OCI-LY7 (cell line): ENCODE measurements around the gene PKN3. TPM values are rescaled to one million over a fixed set of nuclear protein-coding genes. Genes with fewer than 3 reads are reported as not detected.

Experiments
- BruUV-seq: library from RNA; stranded (reverse); fragments of 400-500 nt; replicated peaks from 2 replicates; lab custom pipeline; 2021; lab: Mats Ljungman, UMichigan
- CTCF ChIA-PET: fragments of 300-600 bp; sonication (Branson Sonifier 250); formaldehyde crosslinking; loops from one replicate; lab custom pipeline; 2022; ENCODE audit warnings: antibody characterized with exemption; ENCODE audit not compliant: unreplicated experiment; lab: Charles Lee
- POLR2A ChIA-PET: fragments of 300-600 bp; sonication (Branson Sonifier 250); formaldehyde crosslinking; loops from one replicate; lab custom pipeline; 2022; ENCODE audit warnings: antibody characterized with exemption; lab: Charles Lee
- DNase-seq: peaks from one replicate; pipeline ENCODE4 v3.0.0-alpha.2; 2015; ENCODE audit warnings: low spot score
- H2AFZ ChIP-seq: fragments of 200-600 bp; sonication (generic), shearing (Covaris generic); 2 replicates; pipeline ENCODE4 v1.6.1; 2014; ENCODE audit warnings: mild to moderate bottlenecking, antibody characterized with exemption, low read length, moderate library complexity
- H3K27ac ChIP-seq: fragments of 200-600 bp; sonication (generic); 2 replicates; pipeline ENCODE4 v1.5.1; 2014; ENCODE audit warnings: mixed run types, low read depth, mild to moderate bottlenecking, moderate library complexity, low read length, inconsistent platforms; ENCODE audit not compliant: poor library complexity, severe bottlenecking
- H3K36me3 ChIP-seq: fragments of 200-600 bp; sonication (generic); 2 replicates; pipeline ENCODE4 v1.6.1; 2014; ENCODE audit warnings: mild to moderate bottlenecking, antibody characterized with exemption, low read length, moderate library complexity, mixed read lengths; ENCODE audit not compliant: insufficient read depth
- H3K4me1 ChIP-seq: fragments of 200-600 bp; sonication (generic); 2 replicates; pipeline ENCODE4 v1.5.1; 2014; ENCODE audit warnings: mild to moderate bottlenecking, low read length; ENCODE audit not compliant: insufficient read depth, poor library complexity, severe bottlenecking
- H3K4me2 ChIP-seq: fragments of 200-600 bp; sonication (generic); 2 replicates; pipeline ENCODE4 v1.6.1; 2014; ENCODE audit warnings: mild to moderate bottlenecking, low read length
- H3K4me3 ChIP-seq: fragments of 200-600 bp; sonication (generic); 2 replicates; pipeline ENCODE4 v1.5.1; 2014; ENCODE audit warnings: mild to moderate bottlenecking, low read depth, low read length; ENCODE audit not compliant: poor library complexity, severe bottlenecking
- H3K79me2 ChIP-seq: fragments of 200-600 bp; sonication (generic); 2 replicates; pipeline ENCODE4 v1.6.1; 2016; ENCODE audit warnings: low read depth, mild to moderate bottlenecking, low read length, moderate library complexity, mixed read lengths; ENCODE audit not compliant: insufficient read depth
- H3K9me2 ChIP-seq: fragments of 200-600 bp; sonication (generic); 2 replicates; pipeline ENCODE4 v1.6.1; 2016; ENCODE audit warnings: mild to moderate bottlenecking, low read length, mixed read lengths; ENCODE audit not compliant: insufficient read depth
- H3K9me3 ChIP-seq: fragments of 200-600 bp; sonication (generic); 2 replicates; pipeline ENCODE4 v1.6.1; 2014; ENCODE audit warnings: mild to moderate bottlenecking, mixed run types, low read length, mixed read lengths
- H4K20me1 ChIP-seq: fragments of 200-600 bp; sonication (generic); 2 replicates; pipeline ENCODE4 v1.6.1; 2014; ENCODE audit warnings: mild to moderate bottlenecking, antibody characterized with exemption, low read length, moderate library complexity, mixed read lengths; ENCODE audit not compliant: insufficient read depth
- EZH2phosphoT487 ChIP-seq: fragments of 200-600 bp; sonication (generic); IDR thresholded peaks from 2 replicates; pipeline ENCODE4 v1.6.1; 2018; ENCODE audit warnings: low read depth, borderline replicate concordance, mild to moderate bottlenecking, mixed run types, antibody characterized with exemption, low read length, moderate library complexity, mixed read lengths
- intact Hi-C: fragments of 100-400 bp; cut with micrococcal nuclease; formaldehyde crosslinking; loops from one replicate; pipeline ENCODE4 v1.10.0; 2022; ENCODE audit not compliant: unreplicated experiment
- total RNA-seq, 2 experiments: library from RNA; depleted of rRNA in 1 of 2; stranded (reverse); fragments of >200 nt in 1 of 2; shearing (Covaris generic) in 1 of 2; gene quantifications; 2 replicates each; pipeline ENCODE4 v1.2.3, GENCODE V29; 2014 to 2022
- TF ChIP-seq, protein P1 (sequence below): fragments of 200-600 bp; sonication (generic); conservative IDR thresholded peaks from 2 replicates; pipeline ENCODE4 v1.5.1; 2014; ENCODE audit warnings: mild to moderate bottlenecking, antibody characterized with exemption, low read length, moderate library complexity, mixed read lengths

The PKN3 gene
- total RNA-seq, 2 experiments from 2014 or later, result 1.5 to 3.3 TPM

DNA sequence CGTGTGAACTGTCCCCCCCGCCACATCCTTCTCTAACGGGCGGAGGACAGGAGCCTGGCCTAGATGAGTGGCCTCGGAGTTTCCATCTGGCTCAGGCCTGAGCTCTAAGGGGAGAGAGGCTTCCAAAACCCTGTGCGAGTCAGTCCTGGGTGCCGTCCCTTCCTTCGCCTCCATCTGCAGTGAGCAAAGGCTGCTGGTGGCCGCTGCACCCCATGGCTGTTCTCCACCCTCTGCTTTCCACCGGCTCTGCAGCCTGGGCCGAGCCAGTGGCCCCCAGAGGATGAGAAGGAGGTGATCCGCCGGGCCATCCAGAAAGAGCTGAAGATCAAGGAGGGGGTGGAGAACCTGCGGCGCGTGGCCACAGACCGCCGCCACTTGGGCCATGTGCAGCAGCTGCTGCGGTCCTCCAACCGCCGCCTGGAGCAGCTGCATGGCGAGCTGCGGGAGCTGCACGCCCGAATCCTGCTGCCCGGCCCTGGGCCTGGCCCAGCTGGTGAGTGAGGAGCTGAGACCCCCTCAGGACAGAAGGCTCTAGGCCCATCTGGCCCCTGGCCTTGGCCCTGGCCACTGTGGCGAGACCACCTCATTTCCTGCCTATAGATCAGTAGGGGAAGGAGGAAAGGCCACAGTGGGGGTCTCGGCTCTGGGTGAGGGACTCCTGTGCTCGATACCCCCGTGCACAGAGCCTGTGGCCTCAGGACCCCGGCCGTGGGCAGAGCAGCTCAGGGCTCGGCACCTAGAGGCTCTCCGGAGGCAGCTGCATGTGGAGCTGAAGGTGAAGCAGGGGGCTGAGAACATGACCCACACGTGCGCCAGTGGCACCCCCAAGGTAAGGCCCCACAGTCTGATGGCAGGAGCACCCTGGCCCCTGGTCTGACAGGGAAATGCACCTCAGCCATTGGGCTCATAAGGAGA lies 3.0 kb downstream of the PKN3 start:
- CTCF ChIA-PET, result no interaction called here
- intact Hi-C loops, result no loop called here
- Histone ChIP-seq H3K4me3 (no peak overlapping the region), H3K4me1 (peaks cover 17% of the 10 kb centered on the region), H3K36me3 (no peaks in the 10 kb centered on the region), H3K27ac (no peak overlapping the region), H4K20me1 (no peaks in the 10 kb centered on the region), H3K9me3 (no peaks in the 10 kb centered on the region), H2AFZ (no peak overlapping the region), H3K9me2 (no peaks in the 10 kb centered on the region), H3K79me2 (no peaks in the 10 kb centered on the region), H3K4me2 (no peak overlapping the region)
- POLR2A ChIA-PET, result interaction anchor here (0.6 to 1.0 kb wide), 4 partner anchors 10 to 219 kb away, joined by 3 to 8 read pairs (median 6); no protein-coding TSS in a partner anchor
- BruUV-seq, result no TSS peak
- TF ChIP-seq EZH2phosphoT487, result no peak
- TF ChIP-seq, protein P1, sequence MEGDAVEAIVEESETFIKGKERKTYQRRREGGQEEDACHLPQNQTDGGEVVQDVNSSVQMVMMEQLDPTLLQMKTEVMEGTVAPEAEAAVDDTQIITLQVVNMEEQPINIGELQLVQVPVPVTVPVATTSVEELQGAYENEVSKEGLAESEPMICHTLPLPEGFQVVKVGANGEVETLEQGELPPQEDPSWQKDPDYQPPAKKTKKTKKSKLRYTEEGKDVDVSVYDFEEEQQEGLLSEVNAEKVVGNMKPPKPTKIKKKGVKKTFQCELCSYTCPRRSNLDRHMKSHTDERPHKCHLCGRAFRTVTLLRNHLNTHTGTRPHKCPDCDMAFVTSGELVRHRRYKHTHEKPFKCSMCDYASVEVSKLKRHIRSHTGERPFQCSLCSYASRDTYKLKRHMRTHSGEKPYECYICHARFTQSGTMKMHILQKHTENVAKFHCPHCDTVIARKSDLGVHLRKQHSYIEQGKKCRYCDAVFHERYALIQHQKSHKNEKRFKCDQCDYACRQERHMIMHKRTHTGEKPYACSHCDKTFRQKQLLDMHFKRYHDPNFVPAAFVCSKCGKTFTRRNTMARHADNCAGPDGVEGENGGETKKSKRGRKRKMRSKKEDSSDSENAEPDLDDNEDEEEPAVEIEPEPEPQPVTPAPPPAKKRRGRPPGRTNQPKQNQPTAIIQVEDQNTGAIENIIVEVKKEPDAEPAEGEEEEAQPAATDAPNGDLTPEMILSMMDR, result no peak
- no peak for DNase-seq

DNA sequence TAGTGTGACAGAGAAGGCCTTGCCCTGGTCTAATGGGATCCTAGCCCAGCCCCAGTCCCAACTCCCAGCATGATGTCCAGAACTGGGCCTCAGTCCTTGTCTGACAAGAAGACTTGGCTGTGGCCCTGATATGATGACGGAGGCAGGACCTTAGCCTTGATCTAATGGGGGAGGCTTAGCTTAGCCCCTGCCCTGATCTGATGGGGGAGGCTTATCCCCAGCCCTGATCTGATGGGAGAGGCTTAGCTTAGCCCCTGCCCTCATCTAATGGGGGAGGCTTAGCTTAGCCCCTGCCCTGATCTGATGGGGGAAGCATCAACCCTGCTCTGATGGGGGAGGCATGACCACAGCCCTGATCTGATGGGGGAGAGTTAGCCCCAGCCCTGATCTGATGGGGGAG lies 3.7 kb downstream of the PKN3 start:
- ChIA-PET POLR2A (interaction anchor here (0.5 to 0.7 kb wide), 3 partner anchors 8 to 218 kb away, joined by 3 to 7 read pairs (median 3); no protein-coding TSS in a partner anchor), CTCF (no interaction called here)
- Histone ChIP-seq H3K27ac (no peak overlapping the region), H3K36me3 (no peaks in the 10 kb centered on the region), H4K20me1 (no peaks in the 10 kb centered on the region), H3K4me3 (no peak overlapping the region), H2AFZ (no peak overlapping the region), H3K4me1 (peaks cover 17% of the 10 kb centered on the region), H3K4me2 (no peak overlapping the region), H3K9me2 (no peaks in the 10 kb centered on the region), H3K79me2 (no peaks in the 10 kb centered on the region), H3K9me3 (no peaks in the 10 kb centered on the region)
- TF ChIP-seq, protein P1, result no peak
- TF ChIP-seq EZH2phosphoT487, result no peak
- no peak for DNase-seq
- intact Hi-C loops, result no loop called here
- no TSS peak for BruUV-seq
